Measurements from ENCODE around the gene CLPTM1. TPM values are rescaled to one million over a fixed set of nuclear protein-coding genes. Genes with fewer than 3 reads are reported as not detected.
"Not testable (repeated sequence)": the region's sequence is repeated elsewhere in the genome, so short reads cannot be mapped to it uniquely, and the experiment has no call there.

Gene CLPTM1
- total RNA-seq, 2 donors from 2014 or later = 98.6 to 165 TPM

GRCh38 chr19:44993526-44993925 is 38.3 kb downstream of the CLPTM1 start:
- H3K9ac ChIP-seq (ENCODE audit: low read depth in 2 of 2, low read length in 2 of 2) = no peak overlapping the region
- DNase-seq = no peak
- H3K27me3 ChIP-seq = no peaks in the 10 kb centered on the region
- H3K4me1 ChIP-seq = no peaks in the 10 kb centered on the region
- no peak for TF ChIP-seq CTCF (IDR thresholded peaks at IDR 0.05)
- H3K4me3 ChIP-seq = no peak overlapping the region
- no peaks in the 10 kb centered on the region for H3K36me3 ChIP-seq
- no peaks in the 10 kb centered on the region for H3K9me3 ChIP-seq
- no peak overlapping the region for H3K27ac ChIP-seq
- intact Hi-C loops (cut with DNase I) = no loop called here

- H3K27ac ChIP-seq = no peak overlapping the region
- H3K36me3 ChIP-seq = no peaks in the 10 kb centered on the region
- no peaks in the 10 kb centered on the region for H3K27me3 ChIP-seq
- H3K4me1 ChIP-seq = no peaks in the 10 kb centered on the region
- intact Hi-C loops (cut with DNase I) = no loop called here
- H3K4me3 ChIP-seq = no peak overlapping the region
- H3K9me3 ChIP-seq = no peaks in the 10 kb centered on the region
- TF ChIP-seq CTCF (IDR thresholded peaks at IDR 0.05) = no peak
- H3K9ac ChIP-seq (ENCODE audit: low read depth in 2 of 2, low read length in 2 of 2) = no peak overlapping the region
- DNase-seq = no peak
Observed at GRCh38 chr19:44993926-44994537, 38.9 kb downstream of the CLPTM1 start.

- no peaks in the 10 kb centered on the region for H3K27me3 ChIP-seq
- DNase-seq = no peak
- no peaks in the 10 kb centered on the region for H3K9me3 ChIP-seq
- H3K4me1 ChIP-seq = peaks cover 7% of the 10 kb centered on the region
- no peak for TF ChIP-seq CTCF (IDR thresholded peaks at IDR 0.05)
- no peak overlapping the region for H3K4me3 ChIP-seq
- intact Hi-C loops (cut with DNase I) = no loop called here
- H3K27ac ChIP-seq = no peak overlapping the region
- no peaks in the 10 kb centered on the region for H3K36me3 ChIP-seq
- no peak overlapping the region for H3K9ac ChIP-seq (ENCODE audit: low read depth in 2 of 2, low read length in 2 of 2)
Observed at GRCh38 chr19:44998025-44998424, 42.8 kb downstream of the CLPTM1 start.

GRCh38 chr19:44999131-44999925 is 44.1 kb downstream of the CLPTM1 start:
- H3K4me1 ChIP-seq; H3K36me3 ChIP-seq; H3K9me3 ChIP-seq; DNase-seq; H3K27ac ChIP-seq; H3K27me3 ChIP-seq; H3K4me3 ChIP-seq; intact Hi-C loops (cut with DNase I); H3K9ac ChIP-seq (ENCODE audit: low read depth in 2 of 2, low read length in 2 of 2): not testable (repeated sequence)

- peak overlapping the region; percentile 38 for H3K27ac ChIP-seq
- H3K4me1 ChIP-seq; DNase-seq; H3K27me3 ChIP-seq; H3K9me3 ChIP-seq; H3K36me3 ChIP-seq; intact Hi-C loops (cut with DNase I): not testable (repeated sequence)
- peak overlapping the region; percentile 48 to 70 for H3K9ac ChIP-seq (ENCODE audit: low read depth in 2 of 2, low read length in 2 of 2)
- peak overlapping the region; percentile 23 for H3K4me3 ChIP-seq
Observed at GRCh38 chr19:45000665-45001064, 45.5 kb downstream of the CLPTM1 start.

- peaks cover 7% of the 10 kb centered on the region for H3K4me1 ChIP-seq
- H3K9me3 ChIP-seq = no peaks in the 10 kb centered on the region
- no peaks in the 10 kb centered on the region for H3K36me3 ChIP-seq
- intact Hi-C loops (cut with DNase I) = no loop called here
- H3K27ac ChIP-seq = peak within 1 kb of the TSS; percentile 98
- DNase-seq = peak; percentile 98
- peak within 1 kb of the TSS; percentile 80 for H3K4me3 ChIP-seq
- H3K27me3 ChIP-seq = no peaks in the 10 kb centered on the region
- no peak for TF ChIP-seq CTCF (IDR thresholded peaks at IDR 0.05)
- H3K9ac ChIP-seq (ENCODE audit: low read depth in 2 of 2, low read length in 2 of 2) = peak within 1 kb of the TSS; percentile 78 to 97
Observed at GRCh38 chr19:45001087-45001739, 46.0 kb downstream of the CLPTM1 start, which contains the start of gene RELB. RELB (plus strand) TSS chr19:45001464; CDS start chr19:45001580, 116 bp downstream.
